Glutamatergic neuron (in vitro differentiated cells): ENCODE measurements around the gene KIAA1671. TPM values are rescaled to one million over a fixed set of nuclear protein-coding genes. Genes with fewer than 3 reads are reported as not detected.

Experiments used
- DNase-seq: peaks from one replicate; pipeline ENCODE4 v3.0.0; 2022
- H3K27ac Mint-ChIP-seq: one replicate; pipeline ENCODE4 v1.8.0; 2020; ENCODE audit warnings: mild to moderate bottlenecking, mixed read lengths, inconsistent platforms; ENCODE audit not compliant: unreplicated experiment
- H3K27me3 Mint-ChIP-seq: one replicate; pipeline ENCODE4 v1.8.0; 2020; ENCODE audit warnings: mild to moderate bottlenecking, moderate library complexity, mixed read lengths, inconsistent platforms; ENCODE audit not compliant: unreplicated experiment
- H3K36me3 Mint-ChIP-seq: one replicate; pipeline ENCODE4 v1.8.0; 2020; ENCODE audit warnings: mild to moderate bottlenecking, mixed read lengths, inconsistent platforms; ENCODE audit not compliant: unreplicated experiment
- H3K4me1 Mint-ChIP-seq: one replicate; pipeline ENCODE4 v1.8.0; 2020; ENCODE audit warnings: mild to moderate bottlenecking, low read depth, mixed read lengths, inconsistent platforms; ENCODE audit not compliant: unreplicated experiment
- H3K4me3 Mint-ChIP-seq: one replicate; pipeline ENCODE4 v1.8.0; 2020; ENCODE audit warnings: mild to moderate bottlenecking, mixed read lengths, inconsistent platforms; ENCODE audit not compliant: unreplicated experiment
- H3K9me3 Mint-ChIP-seq: one replicate; pipeline ENCODE4 v1.8.0; 2020; ENCODE audit warnings: mild to moderate bottlenecking, moderate library complexity, mixed read lengths, inconsistent platforms; ENCODE audit not compliant: unreplicated experiment
- total RNA-seq: library from RNA; stranded (reverse); fragmentation: NEBNext Ultra II Directional; extraction: Animal tissue kit (Norgen Biotek cat#: 25700); gene quantifications from one replicate; pipeline ENCODE4 v1.2.1, GENCODE V29; 2021; ENCODE audit not compliant: unreplicated experiment
- TF ChIP-seq, protein P1 (sequence below): fragments of 200-600 bp; sonication (generic); IDR thresholded peaks from one replicate; pipeline ENCODE4 v1.5.0; 2021; ENCODE audit not compliant: partially characterized antibody, unreplicated experiment

KIAA1671 gene
- total RNA-seq, 1 donor from 2014 or later, result 15.3 TPM

DNA sequence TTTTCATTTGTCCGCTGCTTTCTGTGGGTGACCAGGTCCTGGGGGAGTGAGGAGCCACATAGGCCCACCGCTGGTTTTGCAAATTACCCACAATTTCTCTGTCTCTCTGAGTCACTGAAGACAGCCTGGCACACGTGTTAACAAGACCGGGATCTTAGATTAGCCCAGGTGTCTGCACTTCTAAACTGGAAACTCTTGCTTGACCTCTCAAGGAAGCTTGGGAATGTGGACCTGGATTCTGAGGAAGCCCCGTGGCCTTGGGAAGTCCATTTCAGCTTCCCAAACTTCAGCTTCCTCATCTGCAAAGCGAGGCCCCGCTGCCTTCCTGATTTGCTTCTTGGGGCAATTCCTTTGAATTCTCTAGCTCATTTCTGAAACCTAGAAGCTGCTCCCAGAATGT is 119.9 kb downstream of the KIAA1671 start:
- Mint-ChIP-seq H3K4me1 (peaks cover 6% of the 10 kb centered on the region), H3K9me3 (peaks cover 1% of the 10 kb centered on the region), H3K4me3 (no peak overlapping the region), H3K27ac (no peak overlapping the region), H3K36me3 (no peaks in the 10 kb centered on the region), H3K27me3 (peaks cover 4% of the 10 kb centered on the region)
- DNase-seq, result no peak
- TF ChIP-seq, protein P1, sequence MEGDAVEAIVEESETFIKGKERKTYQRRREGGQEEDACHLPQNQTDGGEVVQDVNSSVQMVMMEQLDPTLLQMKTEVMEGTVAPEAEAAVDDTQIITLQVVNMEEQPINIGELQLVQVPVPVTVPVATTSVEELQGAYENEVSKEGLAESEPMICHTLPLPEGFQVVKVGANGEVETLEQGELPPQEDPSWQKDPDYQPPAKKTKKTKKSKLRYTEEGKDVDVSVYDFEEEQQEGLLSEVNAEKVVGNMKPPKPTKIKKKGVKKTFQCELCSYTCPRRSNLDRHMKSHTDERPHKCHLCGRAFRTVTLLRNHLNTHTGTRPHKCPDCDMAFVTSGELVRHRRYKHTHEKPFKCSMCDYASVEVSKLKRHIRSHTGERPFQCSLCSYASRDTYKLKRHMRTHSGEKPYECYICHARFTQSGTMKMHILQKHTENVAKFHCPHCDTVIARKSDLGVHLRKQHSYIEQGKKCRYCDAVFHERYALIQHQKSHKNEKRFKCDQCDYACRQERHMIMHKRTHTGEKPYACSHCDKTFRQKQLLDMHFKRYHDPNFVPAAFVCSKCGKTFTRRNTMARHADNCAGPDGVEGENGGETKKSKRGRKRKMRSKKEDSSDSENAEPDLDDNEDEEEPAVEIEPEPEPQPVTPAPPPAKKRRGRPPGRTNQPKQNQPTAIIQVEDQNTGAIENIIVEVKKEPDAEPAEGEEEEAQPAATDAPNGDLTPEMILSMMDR, result no peak

DNA sequence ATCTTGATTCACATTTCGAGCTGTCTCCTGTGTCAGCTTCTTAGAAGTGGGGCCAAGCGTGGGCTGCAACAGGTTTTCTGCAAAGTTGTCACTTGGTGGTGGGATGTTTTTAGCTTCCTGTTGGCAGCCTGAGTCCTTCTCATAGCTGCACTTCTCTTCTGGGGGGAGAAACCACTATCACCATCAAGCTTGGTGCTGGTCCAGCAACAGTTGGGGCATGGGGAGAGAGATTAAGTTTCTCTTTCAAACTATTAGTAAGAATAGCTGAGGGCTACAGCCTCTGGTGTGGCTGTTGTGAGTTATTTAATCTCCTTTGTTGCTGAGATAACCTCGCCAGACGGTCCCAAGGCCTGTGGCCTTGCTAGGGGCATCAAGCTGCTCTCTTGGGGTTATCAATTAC is 123.8 kb downstream of the KIAA1671 start:
- H3K36me3 Mint-ChIP-seq, result no peaks in the 10 kb centered on the region
- H3K27ac Mint-ChIP-seq, result no peak overlapping the region
- peaks cover 2% of the 10 kb centered on the region for H3K27me3 Mint-ChIP-seq
- peaks cover 4% of the 10 kb centered on the region for H3K4me1 Mint-ChIP-seq
- no peak for DNase-seq
- TF ChIP-seq, protein P1, result no peak
- H3K4me3 Mint-ChIP-seq, result no peak overlapping the region
- H3K9me3 Mint-ChIP-seq, result peaks cover 1% of the 10 kb centered on the region

DNA sequence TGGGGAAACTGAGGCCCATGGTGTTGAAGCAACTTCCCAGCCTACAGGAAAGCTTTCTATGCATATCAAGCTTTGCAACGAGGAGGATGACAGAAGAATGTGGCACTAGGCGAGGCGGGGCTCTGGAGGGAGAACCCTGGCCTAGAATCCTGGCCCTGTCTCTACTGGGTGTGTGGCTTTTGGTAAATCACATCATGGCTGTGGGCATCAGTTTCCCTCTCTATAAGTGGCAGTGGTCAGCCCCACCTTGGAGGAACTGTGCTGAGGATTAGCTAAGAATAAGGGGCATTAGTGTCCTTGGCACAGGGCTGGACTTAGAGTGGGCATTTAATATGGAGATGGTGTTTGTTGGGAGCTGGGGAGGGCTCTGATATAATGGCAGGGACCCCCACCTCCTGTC is 124.5 kb downstream of the KIAA1671 start:
- Mint-ChIP-seq H3K27ac (no peak overlapping the region), H3K9me3 (peaks cover 3% of the 10 kb centered on the region), H3K4me1 (peaks cover 4% of the 10 kb centered on the region), H3K4me3 (no peak overlapping the region), H3K36me3 (no peaks in the 10 kb centered on the region), H3K27me3 (no peaks in the 10 kb centered on the region)
- DNase-seq, result no peak
- TF ChIP-seq, protein P1, result no peak

DNA sequence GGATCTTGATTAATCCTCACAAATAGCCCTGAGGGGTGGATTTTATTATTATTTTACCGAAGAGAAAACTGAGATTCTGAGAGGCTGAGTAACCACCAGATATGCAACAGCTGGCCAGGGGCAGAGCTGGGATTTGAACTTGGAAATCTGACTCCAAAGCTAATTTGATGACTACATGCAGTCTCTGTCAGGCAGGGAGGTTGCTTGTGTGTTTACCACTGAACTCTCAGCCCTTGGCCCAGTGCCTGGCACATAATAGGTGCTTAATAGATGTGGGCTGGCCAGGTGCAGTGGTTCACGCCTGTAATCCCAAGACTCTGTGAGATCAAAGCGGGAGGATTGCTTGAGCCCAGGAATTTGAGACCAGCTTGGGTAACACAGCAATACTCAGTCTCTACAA is 125.4 kb downstream of the KIAA1671 start:
- Mint-ChIP-seq H3K4me3 (no peak overlapping the region), H3K36me3 (no peaks in the 10 kb centered on the region), H3K27ac (no peak overlapping the region), H3K4me1 (peaks cover 5% of the 10 kb centered on the region), H3K9me3 (peaks cover 3% of the 10 kb centered on the region), H3K27me3 (no peaks in the 10 kb centered on the region)
- DNase-seq, result no peak
- TF ChIP-seq, protein P1, result no peak

DNA sequence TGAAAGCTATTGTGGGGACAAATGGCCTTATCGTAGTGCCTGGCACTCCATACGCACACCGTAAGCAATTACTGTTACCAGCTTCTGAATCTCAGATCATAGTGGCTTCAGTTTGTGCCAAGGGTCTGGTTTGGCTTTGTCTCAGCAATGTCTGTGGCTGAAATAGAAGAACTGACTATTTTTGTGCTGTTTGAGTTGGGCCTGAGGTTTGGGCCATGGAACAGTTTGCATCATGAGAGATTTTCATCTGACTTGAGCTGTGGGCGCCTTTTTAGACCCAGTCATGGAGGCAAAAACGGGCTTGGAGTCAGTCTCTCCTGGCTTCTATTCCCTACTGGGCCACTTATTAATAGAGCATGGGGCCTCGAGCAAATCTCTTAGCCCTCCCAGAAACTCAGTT is 126.1 kb downstream of the KIAA1671 start:
- H3K27ac Mint-ChIP-seq, result no peak overlapping the region
- H3K4me3 Mint-ChIP-seq, result no peak overlapping the region
- H3K36me3 Mint-ChIP-seq, result no peaks in the 10 kb centered on the region
- no peak for DNase-seq
- no peaks in the 10 kb centered on the region for H3K27me3 Mint-ChIP-seq
- TF ChIP-seq, protein P1, result no peak
- peaks cover 9% of the 10 kb centered on the region for H3K4me1 Mint-ChIP-seq
- peaks cover 3% of the 10 kb centered on the region for H3K9me3 Mint-ChIP-seq
